ENCODE results near the gene TLR8.

The TLR8 gene

GRCh38 chrX:12891171-12891570 lies 15.2 kb upstream of the TLR8 start:
- H3K9me3 Mint-ChIP-seq = no peaks in the 10 kb centered on the region
- H3K4me1 Mint-ChIP-seq = peaks cover 34% of the 10 kb centered on the region
- no peaks in the 10 kb centered on the region for H3K36me3 Mint-ChIP-seq
- no peak overlapping the region for H3K27ac Mint-ChIP-seq
- H3K4me3 Mint-ChIP-seq = no peak overlapping the region
- H3K27me3 Mint-ChIP-seq = no peaks in the 10 kb centered on the region

GRCh38 chrX:12891915-12892506 lies 14.4 kb upstream of the TLR8 start:
- Mint-ChIP-seq H3K4me3 (peak overlapping the region; percentile 3), H3K9me3 (no peaks in the 10 kb centered on the region), H3K27me3 (no peaks in the 10 kb centered on the region), H3K36me3 (no peaks in the 10 kb centered on the region), H3K4me1 (peaks cover 34% of the 10 kb centered on the region), H3K27ac (peak overlapping the region; percentile 43)

DNA sequence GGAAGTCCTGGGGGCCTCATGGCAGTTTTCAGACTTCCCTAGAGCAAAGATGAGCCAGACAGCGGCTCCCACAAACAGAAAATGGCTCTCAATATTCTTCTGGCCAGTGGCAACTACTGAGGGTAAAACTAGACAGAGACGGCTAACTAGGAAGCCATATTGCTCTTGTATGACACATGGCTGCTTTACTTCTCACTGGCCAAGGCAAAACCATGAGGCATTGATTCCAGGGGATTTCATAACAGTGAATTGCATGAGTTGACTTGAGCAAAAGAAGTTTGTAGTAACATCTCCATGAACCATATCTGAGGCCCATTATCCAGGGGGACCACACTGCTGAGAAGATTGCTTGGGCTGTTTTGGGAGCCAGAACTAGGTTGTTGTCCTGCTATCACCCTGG lies 13.7 kb upstream of the TLR8 start:
- H3K9me3 Mint-ChIP-seq = no peaks in the 10 kb centered on the region
- peaks cover 34% of the 10 kb centered on the region for H3K4me1 Mint-ChIP-seq
- H3K36me3 Mint-ChIP-seq = no peaks in the 10 kb centered on the region
- no peaks in the 10 kb centered on the region for H3K27me3 Mint-ChIP-seq
- no peak overlapping the region for H3K27ac Mint-ChIP-seq
- H3K4me3 Mint-ChIP-seq = no peak overlapping the region

GRCh38 chrX:12894074-12895030 lies 12.1 kb upstream of the TLR8 start:
- Mint-ChIP-seq H3K27ac (no peak overlapping the region), H3K27me3 (no peaks in the 10 kb centered on the region), H3K4me3 (no peak overlapping the region), H3K9me3 (no peaks in the 10 kb centered on the region), H3K4me1 (peaks cover 41% of the 10 kb centered on the region), H3K36me3 (no peaks in the 10 kb centered on the region)

DNA sequence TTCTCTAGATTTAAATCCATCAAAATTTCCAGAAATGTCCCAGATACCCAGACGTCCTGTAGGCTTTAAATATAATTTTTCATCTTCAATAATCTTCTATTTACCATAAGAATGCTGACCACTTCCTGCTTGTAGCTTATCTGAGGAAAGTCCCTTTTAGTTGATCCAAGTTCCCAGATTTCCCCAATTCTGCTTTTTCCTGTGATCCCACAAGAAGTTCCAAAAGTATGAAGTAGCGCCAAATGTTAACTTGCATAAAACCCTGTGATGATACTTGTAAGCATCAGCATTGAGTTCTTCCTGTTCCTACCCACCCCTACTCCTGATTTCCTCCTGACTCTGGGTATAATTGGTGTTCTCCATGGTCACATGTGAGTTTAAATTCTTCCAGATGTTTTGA lies 10.6 kb upstream of the TLR8 start:
- Mint-ChIP-seq H3K9me3 (no peaks in the 10 kb centered on the region), H3K27me3 (no peaks in the 10 kb centered on the region), H3K27ac (no peak overlapping the region), H3K36me3 (no peaks in the 10 kb centered on the region), H3K4me3 (no peak overlapping the region), H3K4me1 (peaks cover 26% of the 10 kb centered on the region)

DNA sequence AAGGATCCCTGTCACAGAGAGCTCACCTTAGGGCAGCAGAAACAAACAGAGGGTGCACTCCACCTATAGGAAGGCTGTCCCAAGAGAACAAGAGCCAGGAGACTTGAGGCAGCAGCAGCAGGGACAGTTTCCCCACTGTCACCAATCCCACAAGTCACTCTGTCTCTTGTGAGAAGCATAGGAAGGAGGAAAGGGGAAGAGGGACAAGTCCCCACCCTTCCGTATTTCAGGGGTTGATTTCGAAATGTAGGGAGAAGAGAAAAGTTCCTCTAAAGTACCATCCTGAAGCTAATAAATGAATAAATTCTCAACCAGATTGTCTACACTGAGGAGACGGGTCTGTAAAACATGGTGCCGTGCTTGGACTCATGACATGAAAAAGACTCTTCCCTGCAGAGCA lies 9.5 kb upstream of the TLR8 start:
- no peak overlapping the region for H3K27ac Mint-ChIP-seq
- no peaks in the 10 kb centered on the region for H3K9me3 Mint-ChIP-seq
- H3K4me1 Mint-ChIP-seq = peaks cover 29% of the 10 kb centered on the region
- no peak overlapping the region for H3K4me3 Mint-ChIP-seq
- no peaks in the 10 kb centered on the region for H3K36me3 Mint-ChIP-seq
- H3K27me3 Mint-ChIP-seq = no peaks in the 10 kb centered on the region

DNA sequence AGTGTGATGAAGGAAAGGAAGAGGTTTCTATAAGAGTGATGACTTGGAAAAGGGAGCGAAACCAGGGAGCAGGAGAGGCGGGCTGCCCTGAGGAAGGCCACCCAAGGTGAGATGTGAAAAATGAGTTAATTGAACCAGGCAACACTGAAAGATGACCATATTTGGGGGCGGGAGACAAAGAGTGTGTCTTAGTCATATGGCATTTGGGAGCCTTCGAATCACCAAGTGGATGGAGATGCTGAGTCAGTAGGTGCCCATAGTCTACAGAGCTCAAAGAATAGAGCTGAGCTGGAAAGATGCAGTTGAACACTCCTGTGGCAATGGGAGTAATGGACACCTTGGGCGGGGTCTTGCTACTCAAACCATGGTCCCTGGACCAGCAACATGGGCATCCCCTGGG lies 8.3 kb upstream of the TLR8 start:
- H3K36me3 Mint-ChIP-seq = no peaks in the 10 kb centered on the region
- no peaks in the 10 kb centered on the region for H3K27me3 Mint-ChIP-seq
- H3K27ac Mint-ChIP-seq = no peak overlapping the region
- H3K9me3 Mint-ChIP-seq = no peaks in the 10 kb centered on the region
- peaks cover 25% of the 10 kb centered on the region for H3K4me1 Mint-ChIP-seq
- H3K4me3 Mint-ChIP-seq = no peak overlapping the region

DNA sequence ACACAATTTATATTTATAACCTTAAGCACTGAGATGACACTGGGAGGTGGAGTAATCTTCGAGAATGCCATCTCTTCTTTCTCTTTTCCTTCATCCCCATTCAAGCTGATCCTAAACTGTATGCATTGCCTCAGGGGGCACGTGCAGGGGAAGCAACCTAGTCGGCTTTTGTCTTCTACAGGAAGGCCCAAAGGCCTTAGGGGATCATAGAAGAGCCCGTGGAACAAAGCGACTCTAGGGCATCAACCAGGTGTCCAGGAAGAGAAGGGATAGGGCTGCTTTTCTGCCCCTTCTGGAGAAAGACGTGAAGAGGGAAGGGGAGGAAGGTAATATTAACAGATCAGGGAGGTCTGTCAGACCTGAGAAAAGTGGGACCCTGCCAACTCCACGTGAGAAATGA lies 6.9 kb upstream of the TLR8 start:
- Mint-ChIP-seq H3K9me3 (no peaks in the 10 kb centered on the region), H3K4me3 (no peak overlapping the region), H3K36me3 (no peaks in the 10 kb centered on the region), H3K27me3 (no peaks in the 10 kb centered on the region), H3K4me1 (peaks cover 17% of the 10 kb centered on the region), H3K27ac (no peak overlapping the region)

DNA sequence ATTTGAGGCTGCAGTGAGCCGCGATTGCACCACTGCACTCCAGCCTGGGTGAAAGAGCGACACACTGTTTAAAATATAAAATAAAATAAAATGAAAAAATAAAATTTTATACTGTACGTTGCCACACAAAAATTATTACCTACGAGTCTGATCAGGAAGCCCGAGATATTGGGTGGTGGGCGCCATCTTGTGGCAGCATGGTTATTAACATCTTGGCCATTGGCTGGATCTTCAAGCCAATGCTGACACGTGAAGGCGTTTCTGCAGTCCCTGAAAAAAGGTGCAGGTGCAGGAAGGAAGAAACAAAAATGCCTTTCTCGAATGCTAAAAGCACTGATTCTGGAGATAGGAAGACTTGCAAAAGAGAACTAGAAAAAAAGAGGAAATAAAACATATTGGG lies 4.9 kb upstream of the TLR8 start:
- Mint-ChIP-seq H3K4me1 (peaks cover 17% of the 10 kb centered on the region), H3K27me3 (no peaks in the 10 kb centered on the region), H3K4me3 (peak overlapping the region; percentile 56), H3K27ac (peak overlapping the region; percentile 46), H3K36me3 (no peaks in the 10 kb centered on the region), H3K9me3 (no peaks in the 10 kb centered on the region)

- Mint-ChIP-seq H3K27ac (no peak overlapping the region), H3K36me3 (no peaks in the 10 kb centered on the region), H3K4me1 (peaks cover 11% of the 10 kb centered on the region), H3K27me3 (no peaks in the 10 kb centered on the region), H3K9me3 (no peaks in the 10 kb centered on the region), H3K4me3 (no peak overlapping the region)
These were observed 2.8 kb upstream of the TLR8 start for GRCh38 chrX:12903646-12904045.

- Mint-ChIP-seq H3K36me3 (no peaks in the 10 kb centered on the region), H3K4me3 (no peak overlapping the region), H3K27me3 (no peaks in the 10 kb centered on the region), H3K4me1 (peaks cover 19% of the 10 kb centered on the region), H3K27ac (no peak overlapping the region), H3K9me3 (no peaks in the 10 kb centered on the region)
These were observed 4.2 kb downstream of the TLR8 start for GRCh38 chrX:12910423-12911121.

- no peak overlapping the region for H3K27ac Mint-ChIP-seq
- no peak overlapping the region for H3K4me3 Mint-ChIP-seq
- H3K27me3 Mint-ChIP-seq = no peaks in the 10 kb centered on the region
- H3K4me1 Mint-ChIP-seq = peaks cover 19% of the 10 kb centered on the region
- no peaks in the 10 kb centered on the region for H3K36me3 Mint-ChIP-seq
- H3K9me3 Mint-ChIP-seq = no peaks in the 10 kb centered on the region
These were observed 4.7 kb downstream of the TLR8 start for GRCh38 chrX:12911122-12911470.

GRCh38 chrX:12912791-12913482 lies 6.5 kb downstream of the TLR8 start:
- H3K27me3 Mint-ChIP-seq = no peaks in the 10 kb centered on the region
- H3K4me1 Mint-ChIP-seq = peaks cover 19% of the 10 kb centered on the region
- H3K27ac Mint-ChIP-seq = no peak overlapping the region
- no peaks in the 10 kb centered on the region for H3K9me3 Mint-ChIP-seq
- H3K4me3 Mint-ChIP-seq = no peak overlapping the region
- no peaks in the 10 kb centered on the region for H3K36me3 Mint-ChIP-seq

DNA sequence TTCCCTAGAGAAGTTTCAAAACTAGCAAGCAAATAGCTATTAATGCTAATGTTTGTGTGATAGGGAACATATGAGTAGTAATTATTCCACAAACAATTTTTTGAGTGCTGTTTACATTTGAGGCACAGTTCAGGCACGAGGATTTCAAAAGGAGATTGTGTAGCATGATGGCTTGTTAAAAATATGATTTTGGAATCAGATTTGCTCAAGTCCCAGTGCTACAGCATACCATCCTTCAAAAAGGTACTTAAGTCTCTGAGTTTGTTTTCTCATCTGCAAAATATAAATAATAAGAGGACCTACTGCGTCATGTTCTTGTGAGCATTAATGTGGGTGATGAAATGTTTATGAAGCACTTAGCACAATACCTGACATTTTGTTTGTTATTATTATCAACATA lies 11.3 kb downstream of the TLR8 start:
- H3K27me3 Mint-ChIP-seq = no peaks in the 10 kb centered on the region
- no peak overlapping the region for H3K27ac Mint-ChIP-seq
- no peaks in the 10 kb centered on the region for H3K4me1 Mint-ChIP-seq
- no peaks in the 10 kb centered on the region for H3K36me3 Mint-ChIP-seq
- no peaks in the 10 kb centered on the region for H3K9me3 Mint-ChIP-seq
- H3K4me3 Mint-ChIP-seq = no peak overlapping the region

- H3K9me3 Mint-ChIP-seq = no peaks in the 10 kb centered on the region
- no peak overlapping the region for H3K4me3 Mint-ChIP-seq
- H3K27me3 Mint-ChIP-seq = no peaks in the 10 kb centered on the region
- no peaks in the 10 kb centered on the region for H3K4me1 Mint-ChIP-seq
- no peak overlapping the region for H3K27ac Mint-ChIP-seq
- H3K36me3 Mint-ChIP-seq = no peaks in the 10 kb centered on the region
These were observed 12.6 kb downstream of the TLR8 start for GRCh38 chrX:12919051-12919450.

- H3K27me3 Mint-ChIP-seq = no peaks in the 10 kb centered on the region
- H3K4me3 Mint-ChIP-seq = no peak overlapping the region
- H3K9me3 Mint-ChIP-seq = no peaks in the 10 kb centered on the region
- H3K4me1 Mint-ChIP-seq = no peaks in the 10 kb centered on the region
- H3K27ac Mint-ChIP-seq = no peak overlapping the region
- no peaks in the 10 kb centered on the region for H3K36me3 Mint-ChIP-seq
These were observed 13.2 kb downstream of the TLR8 start for GRCh38 chrX:12919620-12920019.

Data from activated naive CD4-positive, alpha-beta T cell treated with anti-CD3 and anti-CD28 coated beads, Interleukin-2, amount 50 U/mL, for 24 hours (primary cell).